CD8-positive, alpha-beta memory T cell (primary cell): ENCODE results near the gene FOXP3. TPM values are rescaled to one million over a fixed set of nuclear protein-coding genes. Genes with fewer than 3 reads are reported as not detected.

Experiments used
- CTCF ChIA-PET: fragments of 350-600 bp; sonication (Branson Sonifier 250); formaldehyde crosslinking; loops from one replicate; lab custom pipeline; 2021; ENCODE audit warnings: antibody characterized with exemption; lab: Charles Lee
- POLR2A ChIA-PET: fragments of 350-600 bp; sonication (Branson Sonifier 250); formaldehyde crosslinking; loops from one replicate; lab custom pipeline; 2021; ENCODE audit warnings: antibody characterized with exemption; lab: Charles Lee
- DNase-seq, 5 donors: peaks; one replicate each; pipeline versions ENCODE4 v3.0.0 to v3.0.0-alpha.2; 2020 to 2022; ENCODE audit warnings: mixed read lengths in 1 of 5
- H3K27ac ChIP-seq: one replicate; pipeline ENCODE4 v1.7.0; 2013; ENCODE audit warnings: low read depth, mild to moderate bottlenecking, low read length, moderate library complexity
- H3K27me3 ChIP-seq: 2 replicates; pipeline ENCODE4 v1.7.0; 2013; ENCODE audit warnings: low read length, mild to moderate bottlenecking; ENCODE audit not compliant: insufficient read depth, poor library complexity, severe bottlenecking
- H3K36me3 ChIP-seq: 2 replicates; pipeline ENCODE4 v1.7.0; 2013; ENCODE audit warnings: mild to moderate bottlenecking, low read length, moderate library complexity; ENCODE audit not compliant: insufficient read depth
- H3K4me1 ChIP-seq: 2 replicates; pipeline ENCODE4 v1.7.0; 2013; ENCODE audit warnings: mild to moderate bottlenecking, low read length, moderate library complexity; ENCODE audit not compliant: insufficient read depth
- H3K4me3 ChIP-seq: 2 replicates; pipeline ENCODE4 v1.7.0; 2013; ENCODE audit warnings: mild to moderate bottlenecking, low read length
- H3K9me3 ChIP-seq: 2 replicates; pipeline ENCODE4 v1.7.0; 2013; ENCODE audit warnings: mild to moderate bottlenecking, low read length
- H3K27ac Mint-ChIP-seq, 8 donors: one replicate each; pipeline ENCODE4 v1.8.0; 2020 to 2021; ENCODE audit warnings: mixed read lengths in 8 of 8, mild to moderate bottlenecking in 6 of 8, inconsistent platforms in 3 of 8, moderate library complexity in 3 of 8
- H3K27me3 Mint-ChIP-seq, 2 donors: one replicate each; pipeline ENCODE4 v1.8.0; 2020 to 2021; ENCODE audit warnings: mixed read lengths in 2 of 2, mild to moderate bottlenecking in 1 of 2, moderate library complexity in 1 of 2
- H3K36me3 Mint-ChIP-seq, 3 donors: one replicate each; pipeline ENCODE4 v1.8.0; 2020 to 2021; ENCODE audit warnings: mixed read lengths in 3 of 3, inconsistent platforms in 1 of 3, mild to moderate bottlenecking in 1 of 3
- H3K4me1 Mint-ChIP-seq, 3 donors: one replicate each; pipeline ENCODE4 v1.8.0; 2020 to 2021; ENCODE audit warnings: mixed read lengths in 3 of 3, inconsistent platforms in 1 of 3, mild to moderate bottlenecking in 1 of 3
- H3K4me3 Mint-ChIP-seq, 7 donors: one replicate each; pipeline ENCODE4 v1.8.0; 2020 to 2021; ENCODE audit warnings: mixed read lengths in 7 of 7, mild to moderate bottlenecking in 6 of 7, moderate library complexity in 4 of 7, inconsistent platforms in 2 of 7
- H3K9me3 Mint-ChIP-seq, 5 donors: one replicate each; pipeline ENCODE4 v1.8.0; 2020 to 2022; ENCODE audit warnings: mixed read lengths in 5 of 5, mild to moderate bottlenecking in 3 of 5, moderate library complexity in 2 of 5, inconsistent platforms in 1 of 5
- polyA plus RNA-seq: library from polyadenylated mRNA; unstranded; fragments of 300-500 nt; fragmentation: Illumina TruSeq; gene quantifications from one replicate; pipeline ENCODE4 v1.2.3, GENCODE V29; 2021
- total RNA-seq, 2 experiments: library from RNA; stranded (reverse); gene quantifications; one replicate each; pipeline ENCODE4 v1.2.3, GENCODE V29; 2021

Gene FOXP3
- total and polyA plus RNA-seq, 3 experiments from 2014 or later: 1.6 to 11.2 (median 10.5) TPM

DNA sequence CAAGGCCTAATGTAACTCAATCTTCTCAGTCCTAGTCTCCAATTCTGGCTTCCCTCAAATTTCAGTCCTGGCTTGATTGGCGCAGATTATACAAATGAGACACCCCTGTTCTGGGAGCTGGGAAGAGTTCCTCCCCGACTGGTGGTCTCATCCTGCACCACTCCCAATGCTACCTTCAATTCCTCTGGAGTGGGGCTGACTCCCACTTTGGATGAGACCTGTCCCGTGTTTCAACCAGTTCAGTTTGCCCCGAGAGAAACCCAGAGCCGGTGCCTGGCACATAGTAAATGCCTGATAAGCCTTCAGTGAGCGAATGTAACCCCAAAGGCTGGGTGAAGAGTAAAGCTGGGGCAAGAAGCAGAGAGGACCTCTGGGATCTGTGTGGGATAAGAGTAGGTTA lies 60.5 kb downstream of the FOXP3 start:
- no peaks in the 10 kb centered on the region for H3K4me1 ChIP-seq
- H3K9me3 ChIP-seq: no peaks in the 10 kb centered on the region
- H3K4me1 Mint-ChIP-seq: peaks cover 3 to 6% (median 3%) of the 10 kb centered on the region in 3 donors
- ChIA-PET POLR2A (no interaction called here), CTCF (no interaction called here)
- H3K9me3 Mint-ChIP-seq: no peaks in the 10 kb centered on the region
- H3K4me3 ChIP-seq: no peak overlapping the region
- H3K36me3 Mint-ChIP-seq: no peaks in the 10 kb centered on the region
- H3K27me3 Mint-ChIP-seq: peaks cover 0 to 4% of the 10 kb centered on the region in 2 donors
- no peak for DNase-seq
- H3K27me3 ChIP-seq: no peaks in the 10 kb centered on the region
- H3K27ac Mint-ChIP-seq: peak overlapping the region in 1 of 8 donors; percentile 66
- H3K4me3 Mint-ChIP-seq: no peak overlapping the region
- no peak overlapping the region for H3K27ac ChIP-seq
- no peaks in the 10 kb centered on the region for H3K36me3 ChIP-seq

DNA sequence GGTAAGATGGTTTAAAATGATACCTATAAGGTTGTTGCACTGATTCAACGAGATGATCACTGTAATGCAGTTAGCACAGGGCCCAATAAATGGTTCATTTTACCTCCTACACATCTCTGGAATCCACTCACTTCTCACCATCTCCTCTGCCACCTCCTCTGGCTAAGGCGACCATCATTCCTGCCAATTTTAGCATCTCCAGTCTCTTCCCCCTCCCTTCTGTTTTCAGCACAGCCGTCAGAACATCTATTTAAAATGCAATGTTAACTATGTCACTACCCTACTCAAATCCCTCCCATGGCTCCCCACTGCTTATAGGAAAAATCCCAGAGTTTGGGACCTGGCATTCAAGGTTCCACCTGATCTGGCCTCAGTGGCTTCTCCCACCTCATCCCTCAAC lies 61.0 kb downstream of the FOXP3 start:
- H3K36me3 ChIP-seq: no peaks in the 10 kb centered on the region
- POLR2A ChIA-PET: no interaction called here
- H3K9me3 ChIP-seq: no peaks in the 10 kb centered on the region
- peak overlapping the region in 1 of 7 donors; percentile 58 for H3K4me3 Mint-ChIP-seq
- H3K4me1 ChIP-seq: no peaks in the 10 kb centered on the region
- H3K36me3 Mint-ChIP-seq: no peaks in the 10 kb centered on the region
- peaks cover 0 to 4% of the 10 kb centered on the region in 2 donors for H3K27me3 Mint-ChIP-seq
- CTCF ChIA-PET: no interaction called here
- no peak for DNase-seq
- no peak overlapping the region for H3K27ac ChIP-seq
- no peaks in the 10 kb centered on the region for H3K27me3 ChIP-seq
- peak overlapping the region in 1 of 8 donors; percentile 66 for H3K27ac Mint-ChIP-seq
- peaks cover 3 to 7% (median 3%) of the 10 kb centered on the region in 3 donors for H3K4me1 Mint-ChIP-seq
- H3K9me3 Mint-ChIP-seq: no peaks in the 10 kb centered on the region
- H3K4me3 ChIP-seq: no peak overlapping the region

DNA sequence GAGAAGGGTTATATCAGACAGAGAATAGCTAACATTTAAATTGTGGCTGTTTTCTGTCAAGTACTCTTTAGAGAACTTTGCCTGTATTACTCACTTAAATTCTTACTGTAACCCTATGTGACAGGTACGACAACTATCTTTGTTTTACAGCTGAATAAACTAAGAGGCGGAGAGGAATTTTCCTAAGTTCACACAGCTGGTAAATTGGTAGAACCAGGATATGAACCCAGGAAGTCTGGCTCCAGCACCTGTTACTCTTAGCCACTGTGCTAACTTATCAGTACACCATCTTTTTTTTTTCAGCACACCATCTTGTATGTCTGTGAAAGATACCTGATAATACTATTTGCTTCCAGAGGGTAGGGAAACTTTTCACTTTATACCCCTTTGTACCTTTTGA lies 62.5 kb downstream of the FOXP3 start:
- Histone ChIP-seq H3K27me3 (no peaks in the 10 kb centered on the region), H3K4me3 (no peak overlapping the region), H3K9me3 (no peaks in the 10 kb centered on the region), H3K36me3 (no peaks in the 10 kb centered on the region), H3K4me1 (no peaks in the 10 kb centered on the region), H3K27ac (no peak overlapping the region)
- ChIA-PET CTCF (no interaction called here), POLR2A (interaction anchor here (0.8 kb wide), 1 partner anchor 15 kb away, joined by 3 read pairs; no protein-coding TSS in a partner anchor)
- Mint-ChIP-seq H3K9me3 (no peaks in the 10 kb centered on the region), H3K4me1 (peaks cover 3 to 14% (median 7%) of the 10 kb centered on the region in 3 donors), H3K36me3 (peaks cover 0 to 1% (median 0%) of the 10 kb centered on the region in 3 donors), H3K27ac (peak overlapping the region in 2 of 8 donors; percentile 8 to 70), H3K27me3 (peaks cover 0 to 4% of the 10 kb centered on the region in 2 donors), H3K4me3 (peak overlapping the region in 1 of 7 donors; percentile 45)
- no peak for DNase-seq

Other genes starting within 250 kb of the FOXP3 start
- 10 to 100 TPM; 32.4 to 35.4 TPM for gene TFE3, start 221.4 kb downstream of the FOXP3 start, total RNA-seq
- 7.7 TPM for gene TFE3, start 221.4 kb downstream of the FOXP3 start, polyA plus RNA-seq
- 1 to 10 TPM; 5.1 to 5.4 TPM for gene CCDC120, start 205.7 kb downstream of the FOXP3 start, total RNA-seq
- gene CCDC120, start 205.7 kb downstream of the FOXP3 start, polyA plus RNA-seq: 1.5 TPM
- gene PRAF2, start 190.7 kb downstream of the FOXP3 start, total RNA-seq: 10 to 100 TPM; 13.1 to 14.5 TPM
- 62.6 TPM for gene PRAF2, start 190.7 kb downstream of the FOXP3 start, polyA plus RNA-seq
- gene WDR45, start 184.8 kb downstream of the FOXP3 start, total RNA-seq: 10 to 100 TPM; 41.4 to 46.2 TPM
- gene WDR45, start 184.8 kb downstream of the FOXP3 start, polyA plus RNA-seq: 56.9 TPM
- gene GPKOW, start 141.0 kb downstream of the FOXP3 start, total RNA-seq: 10 to 100 TPM; 20.4 to 23.3 TPM
- 31.8 TPM for gene GPKOW, start 141.0 kb downstream of the FOXP3 start, polyA plus RNA-seq
- gene MAGIX, start 102.0 kb downstream of the FOXP3 start, total RNA-seq: 1 to 10 TPM; 1.4 TPM
- 0.25 TPM for gene MAGIX, start 102.0 kb downstream of the FOXP3 start, polyA plus RNA-seq
- gene PLP2, start 92.8 kb downstream of the FOXP3 start, total RNA-seq: 10 to 100 TPM; 95.2 to 98.1 TPM
- gene PLP2, start 92.8 kb downstream of the FOXP3 start, polyA plus RNA-seq: 160 TPM
- 10 to 100 TPM; 13.3 to 13.5 TPM for gene PRICKLE3, start 78.3 kb downstream of the FOXP3 start, total RNA-seq
- gene PRICKLE3, start 78.3 kb downstream of the FOXP3 start, polyA plus RNA-seq: 3.0 TPM
- gene SYP, start 64.5 kb downstream of the FOXP3 start, total RNA-seq: 1 to 10 TPM; 1.9 to 2.5 TPM
- 0.25 TPM for gene SYP, start 64.5 kb downstream of the FOXP3 start, polyA plus RNA-seq
- gene CACNA1F, start 31.4 kb downstream of the FOXP3 start, total RNA-seq: under 1 TPM; 0.24 to 0.61 TPM
- not detected for gene CACNA1F, start 31.4 kb downstream of the FOXP3 start, polyA plus RNA-seq
- 10 to 100 TPM; 22.7 to 24.8 TPM for gene CCDC22, start 29.2 kb downstream of the FOXP3 start, total RNA-seq
- gene CCDC22, start 29.2 kb downstream of the FOXP3 start, polyA plus RNA-seq: 30.7 TPM
- 1 to 10 TPM; 4.5 to 6.0 TPM for gene PPP1R3F, start 5.1 kb upstream of the FOXP3 start, total RNA-seq
- 8.1 TPM for gene PPP1R3F, start 5.1 kb upstream of the FOXP3 start, polyA plus RNA-seq
- gene GAGE10, start 38.9 kb upstream of the FOXP3 start, total RNA-seq: not detected
- not detected for gene GAGE10, start 38.9 kb upstream of the FOXP3 start, polyA plus RNA-seq
- gene GAGE12J, start 57.3 kb upstream of the FOXP3 start, total RNA-seq: not detected
- not detected for gene GAGE12J, start 57.3 kb upstream of the FOXP3 start, polyA plus RNA-seq
- not detected for gene GAGE13, start 66.9 kb upstream of the FOXP3 start, total RNA-seq
- gene GAGE13, start 66.9 kb upstream of the FOXP3 start, polyA plus RNA-seq: not detected